Cerebellar cortex (tissue), 1 donor: ENCODE data around the gene SAMD8.
A peak's percentile ranks its signal among the peaks of the same experiment; 100 is the strongest.

Experiments
- DNase-seq: peaks from one replicate; pipeline ENCODE4 v3.0.0-alpha.2; 2015; ENCODE audit warnings: low spot score

The SAMD8 gene

DNA sequence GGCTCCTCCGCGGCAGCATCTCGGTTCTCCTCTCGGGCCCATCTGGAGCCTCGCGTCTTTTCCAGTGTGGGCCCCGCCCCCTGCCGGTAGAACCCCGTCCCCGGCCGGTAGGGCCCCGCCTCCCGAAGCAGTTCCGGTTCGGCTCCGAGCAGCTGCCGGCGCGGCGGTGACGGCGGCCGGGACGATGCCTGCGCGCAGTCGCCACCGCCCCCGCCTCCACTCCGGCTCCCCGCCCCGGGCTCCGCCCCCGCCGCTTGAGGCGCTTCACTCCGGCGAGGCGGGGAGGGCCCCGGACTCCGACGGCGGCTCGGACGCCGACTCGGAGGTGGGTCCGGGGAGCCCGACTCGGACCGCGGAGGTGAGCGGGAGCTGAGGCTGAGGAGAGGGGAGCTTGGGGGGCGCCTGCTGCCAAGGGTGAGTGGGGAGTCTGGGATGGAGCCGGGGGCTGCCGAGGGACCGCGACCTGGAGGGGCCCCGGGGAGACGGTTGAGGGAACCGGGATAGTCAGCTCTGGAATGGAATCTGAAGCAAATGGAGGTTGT lies at the start of gene SAMD8:
Gene SAMD8, plus strand, starts transcription at position 292 of the 542 bp plus-strand sequence. CDS start 38,873 bp downstream, outside the sequence.
- DNase-seq, result peak; percentile 95

DNA sequence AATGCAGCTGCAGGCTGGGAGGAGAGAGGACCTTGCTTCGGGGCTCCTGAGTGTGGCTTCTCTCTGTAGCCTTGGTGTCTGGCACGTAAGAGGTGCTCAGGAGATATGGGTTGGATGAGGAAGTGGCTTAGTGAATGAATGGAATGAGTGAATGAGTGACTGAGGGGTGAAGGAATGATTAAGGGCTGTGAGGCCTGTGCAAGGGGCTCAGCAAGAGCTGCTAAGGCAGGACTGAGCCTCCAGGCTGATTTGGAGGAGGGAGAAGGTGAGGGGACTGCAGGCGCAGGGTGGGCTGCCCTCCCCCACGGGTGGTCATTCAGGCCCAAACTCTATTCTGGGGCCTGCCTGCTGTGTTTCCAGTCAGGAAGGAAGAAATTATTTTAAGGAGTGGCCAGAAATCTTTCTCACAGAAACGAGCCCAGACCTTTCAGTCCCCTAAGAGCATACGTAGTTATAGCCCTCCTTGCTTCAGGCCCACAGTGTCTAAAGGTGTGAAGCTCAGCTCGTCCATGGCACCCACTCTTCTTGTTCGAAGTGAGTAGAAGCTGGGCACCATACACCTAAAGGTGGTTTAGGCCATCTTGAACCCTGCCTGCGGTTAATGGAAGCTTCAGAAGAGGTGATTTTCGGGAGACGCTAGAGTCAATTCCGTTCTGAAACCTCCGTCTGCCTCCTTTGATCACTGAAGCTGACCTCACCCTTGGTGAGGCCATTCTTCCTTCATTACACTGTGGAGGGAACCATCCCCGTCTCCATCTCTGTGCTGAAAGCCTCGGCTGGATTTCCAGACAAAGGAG lies 49.5 kb upstream of the SAMD8 start:
- no peak for DNase-seq

DNA sequence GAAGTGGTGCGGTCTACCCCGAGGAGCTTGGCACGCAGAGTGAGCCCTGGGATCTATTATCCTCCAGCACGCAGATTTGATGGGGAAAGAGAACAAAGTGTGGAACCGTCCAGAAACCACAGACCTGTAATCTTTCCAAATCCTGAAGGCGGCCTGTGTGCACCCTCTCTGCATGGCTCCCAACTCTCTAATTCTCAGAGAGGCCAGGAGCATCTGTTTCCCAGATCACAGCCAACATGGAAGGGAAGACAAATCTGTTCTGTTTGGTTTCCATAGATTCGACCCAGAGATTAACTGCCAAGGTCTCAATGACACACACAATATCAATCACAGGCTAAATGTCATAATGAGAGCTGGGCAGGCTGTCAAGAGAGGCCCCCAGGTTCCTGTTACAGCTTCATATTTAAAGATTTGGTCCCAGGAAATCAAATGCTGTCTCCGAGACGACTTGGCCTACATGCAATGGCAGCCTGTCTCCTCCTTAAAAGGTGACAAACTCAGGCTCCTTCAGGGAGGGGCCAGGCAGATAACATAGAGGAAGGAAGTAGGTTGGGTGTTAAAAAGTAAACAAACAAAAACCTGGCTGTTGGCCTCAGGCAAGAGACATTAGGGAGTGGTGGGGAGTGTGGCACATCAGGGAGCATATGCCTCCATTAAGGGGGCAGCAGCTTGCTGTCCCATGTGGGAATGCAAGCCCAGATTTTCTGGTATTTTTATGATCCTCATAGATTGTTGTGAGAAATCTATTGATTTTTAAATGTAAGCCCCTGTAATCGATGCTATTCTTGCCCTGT lies 48.8 kb upstream of the SAMD8 start:
- peak; percentile 73 for DNase-seq

DNA sequence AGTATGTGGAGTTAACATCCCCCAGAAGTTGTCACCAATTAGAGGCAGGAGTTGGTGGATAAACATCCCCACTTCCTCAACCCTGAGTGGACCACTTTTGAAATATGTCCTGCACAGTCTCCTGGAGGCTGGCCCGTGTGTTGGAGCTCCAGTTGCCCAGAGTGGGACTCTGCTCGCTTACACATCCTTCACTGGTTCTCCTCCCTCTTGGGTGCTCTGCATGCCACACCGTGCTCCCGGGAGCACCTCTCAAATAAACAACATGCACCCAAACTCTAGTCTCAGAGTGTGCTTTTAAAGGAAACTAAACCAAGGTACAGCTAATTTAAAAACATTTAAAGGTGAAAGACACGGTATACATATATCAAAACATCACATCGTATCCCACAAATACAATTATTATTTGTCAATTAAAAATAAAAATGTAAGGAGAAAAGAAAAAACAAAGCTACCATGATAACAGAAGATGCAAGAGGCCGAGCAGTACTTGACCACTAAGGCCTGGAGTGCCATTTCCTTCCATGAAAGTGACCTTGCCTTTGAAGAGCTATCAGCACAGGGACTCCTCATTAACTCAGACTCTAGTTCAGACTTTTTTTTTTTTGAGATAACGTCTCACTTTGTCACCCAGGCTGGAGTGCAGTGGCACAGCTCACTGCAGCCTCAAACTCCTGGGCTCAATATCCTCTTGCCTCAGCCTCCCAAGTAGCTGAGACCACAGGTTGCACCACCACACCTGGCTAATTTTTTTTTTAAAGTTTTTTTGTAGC lies 47.8 kb upstream of the SAMD8 start:
- no peak for DNase-seq

DNA sequence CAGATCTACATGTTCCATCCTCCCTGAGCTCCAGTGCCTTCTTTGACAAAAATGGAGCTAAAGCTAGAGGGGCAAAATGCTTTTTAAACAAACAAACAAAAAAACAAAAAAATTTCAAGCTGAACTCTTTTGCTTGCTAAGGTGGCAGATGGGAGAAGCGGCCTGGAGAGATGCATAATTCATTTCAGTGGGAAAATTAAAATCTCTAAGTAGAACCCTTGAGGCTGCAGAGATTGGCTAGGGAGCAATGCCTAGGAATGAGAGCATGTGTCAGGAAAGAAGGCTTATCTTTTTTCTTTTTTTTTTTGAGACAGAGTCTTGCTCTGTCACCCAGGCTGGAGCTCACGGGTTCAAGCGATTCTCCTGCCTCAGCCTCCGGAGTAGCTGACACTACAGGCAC lies 46.4 kb upstream of the SAMD8 start:
- peak; percentile 76 for DNase-seq

DNA sequence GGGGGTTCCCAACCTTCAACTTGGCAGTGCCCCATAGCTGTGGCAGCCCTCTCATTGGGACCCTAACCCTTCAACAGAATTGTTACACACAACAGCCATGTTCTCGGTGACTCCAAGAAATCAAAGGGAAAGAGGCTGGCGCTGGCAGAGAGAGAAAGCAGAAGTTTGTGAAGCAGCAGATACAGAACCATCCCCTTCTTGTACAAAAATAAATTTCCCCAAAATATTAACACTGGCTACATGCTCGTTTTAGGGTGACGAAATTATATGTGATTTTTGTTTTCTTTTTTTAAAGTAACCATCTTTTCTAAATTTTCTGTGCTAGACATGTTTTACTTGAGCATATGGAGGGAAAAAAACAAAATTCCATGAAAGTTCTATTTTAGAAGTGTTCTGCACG lies 45.2 kb upstream of the SAMD8 start:
- no peak for DNase-seq

DNA sequence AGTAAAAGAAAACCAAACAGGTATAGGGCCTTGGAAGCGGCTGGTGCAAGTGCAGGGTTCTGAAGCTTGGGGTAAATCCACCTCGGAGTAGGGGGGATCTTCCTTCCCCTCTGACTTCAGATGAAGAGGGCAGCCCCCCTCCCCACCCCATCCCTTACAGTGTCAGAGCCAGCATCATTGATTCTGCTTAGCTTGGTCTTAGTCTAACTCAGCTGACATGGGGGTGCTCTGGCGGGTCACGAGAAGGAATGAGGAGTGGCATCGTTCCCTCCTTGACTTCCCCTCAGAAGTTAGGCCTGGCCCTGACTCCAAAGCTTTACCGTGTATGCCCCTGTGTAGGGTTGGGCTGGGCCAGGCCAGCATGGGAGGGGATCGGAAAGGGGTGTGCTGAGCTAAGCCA lies 44.2 kb upstream of the SAMD8 start:
- DNase-seq, result no peak

DNA sequence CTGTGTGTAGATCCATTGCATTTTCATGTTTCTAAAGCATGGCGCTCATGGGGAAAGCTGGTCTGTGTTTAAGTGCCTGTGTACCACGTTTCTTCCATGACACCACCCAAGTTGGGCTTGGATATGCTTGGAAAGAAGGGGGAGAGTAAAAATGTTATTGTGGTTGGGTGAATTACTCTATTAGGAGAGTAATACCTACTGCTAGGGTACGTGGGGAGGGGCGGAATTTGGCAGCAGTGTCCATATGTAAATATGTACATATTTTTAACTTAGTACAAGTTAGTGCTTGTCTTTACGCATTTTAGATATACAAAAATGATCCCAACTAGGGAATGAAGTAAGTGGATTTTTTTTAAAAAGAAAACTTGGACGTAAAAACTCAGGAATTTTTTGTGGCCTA lies 42.9 kb upstream of the SAMD8 start:
- no peak for DNase-seq

DNA sequence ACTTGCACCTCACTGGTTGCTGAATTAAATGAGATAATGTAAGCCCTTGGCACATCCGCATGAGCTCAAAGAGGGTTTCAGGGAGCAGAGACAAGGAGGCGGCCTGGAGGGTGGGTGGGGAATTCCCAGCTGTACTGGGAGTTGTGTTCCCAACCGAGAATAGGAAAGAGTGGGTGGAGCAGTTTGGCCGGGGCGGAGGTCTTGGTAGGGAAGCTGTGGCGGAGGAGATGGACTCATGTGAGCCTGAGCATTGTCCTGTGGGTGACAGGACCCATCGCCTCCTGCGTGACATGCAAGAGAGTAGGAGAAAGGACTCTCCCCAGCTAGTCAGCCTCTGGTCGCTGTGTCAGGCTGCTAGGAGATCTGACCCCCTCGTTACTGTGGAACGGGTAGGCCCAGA lies 41.0 kb upstream of the SAMD8 start:
- DNase-seq, result no peak

DNA sequence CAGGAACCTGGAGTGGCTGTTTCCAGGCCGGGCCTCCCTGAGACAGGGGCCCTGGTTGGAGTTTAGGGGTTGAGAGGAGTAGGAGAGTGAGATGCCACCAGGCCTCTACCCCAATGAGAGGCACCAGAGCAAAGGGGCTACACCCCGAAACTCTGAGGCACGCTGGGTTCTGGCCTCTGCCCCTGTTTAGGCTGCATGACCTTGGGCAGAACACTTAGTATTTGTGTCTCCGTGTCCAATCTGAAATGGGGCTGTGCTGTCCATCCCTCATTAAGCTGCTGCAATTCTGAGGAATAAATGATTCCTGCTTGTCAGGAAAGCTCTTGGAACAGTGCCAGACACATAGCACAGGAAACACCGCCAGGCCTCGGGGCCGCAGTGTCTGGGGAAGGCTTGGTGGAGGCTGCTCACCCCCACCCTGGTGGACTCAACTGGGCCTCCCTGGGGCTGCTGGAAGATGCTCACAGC lies 40.5 kb upstream of the SAMD8 start:
- peak; percentile 14 for DNase-seq

DNA sequence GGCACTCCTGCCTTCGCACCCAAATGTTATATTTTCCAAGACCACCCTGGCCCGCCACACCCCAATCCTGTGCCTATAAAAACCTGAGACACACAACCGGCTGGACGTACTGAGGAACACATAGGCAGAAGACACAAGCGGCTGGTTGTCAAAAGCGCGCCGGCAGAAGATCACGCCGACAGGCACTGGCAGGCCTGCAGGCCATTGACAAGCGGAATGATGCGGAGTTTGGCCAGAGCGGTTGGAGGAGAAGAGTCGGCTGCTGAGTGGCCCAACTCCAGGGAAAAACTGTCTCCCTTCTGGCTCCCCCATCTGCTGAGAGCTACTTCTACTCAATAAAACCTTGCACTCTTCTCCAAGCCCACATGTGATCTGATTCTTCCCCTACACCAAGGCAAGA lies 39.7 kb upstream of the SAMD8 start:
- DNase-seq, result peak; percentile 71

DNA sequence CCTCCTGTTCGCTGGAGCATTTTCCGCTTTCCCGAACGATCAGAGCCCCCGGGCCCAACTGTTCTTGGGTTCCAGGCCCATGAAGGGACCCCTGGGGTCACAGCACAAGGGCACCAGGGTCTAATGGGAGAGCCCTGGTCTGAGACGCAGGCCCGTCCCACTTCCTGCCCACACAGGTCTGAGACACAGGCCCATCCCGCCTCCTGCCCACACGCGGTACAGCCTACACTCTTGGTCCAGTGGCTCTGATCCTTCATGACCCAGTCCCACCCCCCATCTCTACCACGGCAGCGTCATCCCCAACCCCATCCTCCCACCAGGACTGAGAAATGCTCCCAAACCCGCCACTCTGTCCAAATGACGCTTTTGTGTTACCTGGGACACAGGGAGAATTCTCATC lies 38.7 kb upstream of the SAMD8 start:
- no peak for DNase-seq

DNA sequence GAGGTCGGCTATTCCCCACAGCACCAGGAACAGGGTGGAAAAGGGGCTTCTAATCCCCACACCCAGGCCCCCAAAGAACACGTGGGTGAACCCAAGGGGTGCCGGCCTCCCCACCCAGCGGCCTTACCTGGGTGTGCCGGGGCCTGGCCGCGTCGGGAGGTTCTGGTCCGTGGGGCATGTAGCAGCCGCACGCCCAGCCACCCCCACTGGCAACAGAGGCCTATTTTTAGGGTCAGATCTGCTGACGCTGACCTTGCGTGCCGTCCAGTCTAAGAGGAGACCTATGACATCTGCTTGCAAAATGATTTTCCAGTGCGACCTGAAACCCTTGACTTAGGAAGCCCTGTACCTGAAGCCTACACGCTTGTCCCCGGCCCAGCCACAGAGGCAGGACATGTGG lies 38.0 kb upstream of the SAMD8 start:
- DNase-seq, result no peak

DNA sequence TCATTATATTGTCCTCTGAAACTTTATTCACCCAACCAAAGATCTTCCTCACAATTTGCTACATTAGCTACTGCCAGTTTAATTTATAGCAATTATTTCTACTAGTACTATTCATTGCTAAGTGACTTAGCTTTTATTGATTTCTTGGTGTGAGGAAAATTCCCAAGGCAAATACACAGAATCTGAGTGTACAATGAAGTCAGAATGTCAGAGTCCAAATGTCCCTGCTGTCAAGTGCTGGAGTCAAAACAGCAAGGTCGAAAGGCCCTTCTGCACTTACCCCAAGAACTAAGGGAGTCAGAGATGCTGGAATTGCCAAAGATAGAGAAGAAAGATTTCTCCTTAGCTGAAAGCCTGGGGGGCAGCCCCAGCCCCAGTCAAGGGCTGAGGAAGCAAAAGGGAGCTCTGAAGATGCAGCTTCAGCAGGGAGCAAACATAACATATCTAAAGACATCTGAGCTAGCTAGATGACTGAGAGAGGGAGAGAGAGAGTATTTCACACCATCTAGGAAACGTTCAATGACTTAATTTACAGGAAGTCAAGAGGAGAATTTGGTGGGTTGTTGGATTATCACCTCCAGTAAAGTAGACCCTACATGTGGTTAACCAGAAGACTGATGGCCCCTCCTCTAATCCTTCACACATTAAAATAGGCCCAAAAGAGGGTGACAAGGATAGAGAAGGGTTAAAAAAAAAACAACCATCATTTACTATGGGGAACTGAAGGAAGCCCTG lies 36.6 kb upstream of the SAMD8 start:
- no peak for DNase-seq

DNA sequence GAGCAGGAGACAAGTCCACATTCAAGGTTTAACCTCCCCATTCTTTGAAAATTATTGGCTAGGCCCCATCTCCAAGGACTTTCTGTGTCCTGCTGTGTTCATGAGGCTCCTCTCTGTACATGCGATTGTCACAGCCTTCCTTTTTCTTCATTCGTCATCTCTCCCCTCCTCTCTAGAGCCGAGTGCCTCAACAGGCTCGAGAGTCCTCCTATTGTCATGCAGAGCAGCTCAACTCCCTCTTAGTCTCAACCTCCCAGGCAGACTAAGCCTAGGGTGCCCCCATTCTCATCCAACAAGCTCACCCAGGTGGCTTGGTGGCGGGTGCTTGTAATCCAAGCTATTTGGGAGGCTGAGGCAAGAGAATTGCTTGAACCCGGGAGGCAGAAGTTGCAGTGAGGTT lies 35.1 kb upstream of the SAMD8 start:
- DNase-seq, result no peak

DNA sequence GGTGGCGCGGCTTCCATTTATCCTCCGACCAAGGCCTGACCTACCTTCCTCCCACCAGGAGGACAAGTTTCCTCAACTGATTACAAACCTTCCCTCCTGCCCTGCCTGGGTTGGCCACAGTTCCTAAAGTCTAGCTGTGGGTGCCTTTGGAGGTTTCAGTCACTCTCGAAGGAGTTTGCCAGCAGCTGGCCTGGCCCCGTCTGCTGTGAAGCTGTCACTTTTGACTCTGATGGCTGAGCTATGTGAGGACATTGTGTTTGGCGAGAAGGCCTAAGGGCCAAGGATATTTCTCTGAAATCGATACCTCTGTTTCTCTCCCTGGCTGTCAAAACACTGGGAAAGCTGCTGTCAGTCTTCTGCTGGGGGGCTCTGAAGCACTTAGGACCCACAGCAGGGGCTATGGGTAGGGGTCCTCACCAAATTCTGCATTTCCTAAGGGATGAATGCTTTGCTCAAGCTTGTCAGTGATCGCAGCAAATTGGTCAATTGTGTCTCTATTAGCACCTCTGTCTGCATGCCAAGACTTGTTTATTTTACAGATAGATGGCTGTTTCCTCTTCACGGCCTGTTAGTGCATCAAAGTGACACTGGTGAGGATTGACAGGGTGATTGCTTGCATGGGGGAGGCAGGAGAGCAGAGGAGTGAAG lies 31.9 kb upstream of the SAMD8 start:
- DNase-seq, result no peak

DNA sequence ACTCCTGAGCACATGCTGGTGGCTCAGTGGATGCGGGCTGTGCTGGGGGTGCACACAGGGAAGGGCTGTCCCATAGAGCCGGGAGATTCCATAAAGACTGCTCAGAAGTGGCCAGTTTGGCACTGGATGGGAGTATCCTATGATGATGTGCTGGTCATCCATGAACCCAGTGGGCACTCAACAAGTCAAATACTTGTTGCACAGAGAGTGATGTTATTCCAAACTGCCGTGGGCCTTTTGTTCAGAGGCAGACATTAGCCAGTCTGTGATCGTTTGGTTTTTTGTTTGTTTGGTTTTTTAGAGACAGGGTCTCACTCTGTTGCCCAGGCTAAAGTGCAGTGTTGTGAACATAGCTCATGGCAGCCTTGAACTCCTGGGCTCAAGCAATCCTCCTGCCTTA lies 30.9 kb upstream of the SAMD8 start:
- no peak for DNase-seq

DNA sequence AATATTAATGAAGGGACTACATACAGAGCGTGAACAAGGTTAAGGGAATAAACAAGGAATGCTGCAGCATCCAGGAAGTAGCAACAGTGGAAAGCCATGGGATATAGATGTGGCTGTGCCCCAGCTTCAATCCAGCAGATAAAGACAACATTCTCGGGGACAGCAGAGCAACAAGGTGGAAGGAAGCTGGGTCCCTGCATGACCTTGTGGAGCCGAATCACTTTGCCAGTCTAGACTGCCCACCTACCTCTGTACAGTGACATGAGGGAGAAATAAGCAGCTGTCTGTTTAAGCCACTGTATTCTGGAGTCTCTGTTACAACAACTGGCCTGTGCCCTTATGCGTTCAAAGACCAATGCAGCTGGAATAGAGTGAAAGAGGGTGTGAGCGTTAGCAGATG lies 30.1 kb upstream of the SAMD8 start:
- DNase-seq, result no peak

DNA sequence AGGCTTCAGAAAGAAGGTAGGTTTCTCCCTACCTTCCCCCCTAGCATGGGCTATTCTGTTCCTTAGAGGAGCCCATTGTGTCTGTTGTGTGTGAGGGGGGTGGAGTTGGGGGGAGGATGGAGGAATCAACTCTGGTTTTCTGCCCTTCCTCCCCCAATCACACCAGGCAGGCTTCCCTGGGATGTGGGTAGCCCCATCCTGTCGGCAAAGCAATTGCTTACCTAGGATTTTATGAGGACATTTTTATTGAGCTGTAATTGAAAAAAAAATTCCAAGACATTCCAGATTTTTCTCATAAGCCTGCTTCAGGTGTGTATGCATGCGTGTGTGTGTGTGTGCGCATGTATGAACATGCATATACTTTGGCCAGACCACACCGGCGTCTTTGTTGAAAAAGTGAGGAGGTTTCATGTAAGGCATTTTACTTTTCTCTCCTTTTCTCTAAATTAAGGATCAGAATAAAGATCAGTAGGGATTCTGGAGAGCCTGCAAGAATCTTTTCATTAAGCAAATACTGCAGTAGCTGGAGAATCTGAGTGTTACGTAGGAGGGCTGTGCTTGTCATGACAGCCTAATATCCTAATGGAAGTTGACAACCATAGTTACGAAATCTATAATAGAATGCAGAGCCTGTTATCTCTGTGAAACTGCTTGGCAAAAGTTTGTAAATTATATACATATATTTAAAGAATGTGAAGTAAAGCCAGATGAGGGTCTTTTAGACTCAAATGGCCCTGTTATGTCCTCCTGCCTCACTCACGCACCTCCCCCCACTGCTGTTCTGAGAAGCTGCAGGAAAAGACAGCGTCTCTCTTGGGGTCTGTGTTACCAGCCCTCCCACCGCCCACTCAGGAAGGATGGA lies 27.3 kb upstream of the SAMD8 start:
- DNase-seq, result no peak

DNA sequence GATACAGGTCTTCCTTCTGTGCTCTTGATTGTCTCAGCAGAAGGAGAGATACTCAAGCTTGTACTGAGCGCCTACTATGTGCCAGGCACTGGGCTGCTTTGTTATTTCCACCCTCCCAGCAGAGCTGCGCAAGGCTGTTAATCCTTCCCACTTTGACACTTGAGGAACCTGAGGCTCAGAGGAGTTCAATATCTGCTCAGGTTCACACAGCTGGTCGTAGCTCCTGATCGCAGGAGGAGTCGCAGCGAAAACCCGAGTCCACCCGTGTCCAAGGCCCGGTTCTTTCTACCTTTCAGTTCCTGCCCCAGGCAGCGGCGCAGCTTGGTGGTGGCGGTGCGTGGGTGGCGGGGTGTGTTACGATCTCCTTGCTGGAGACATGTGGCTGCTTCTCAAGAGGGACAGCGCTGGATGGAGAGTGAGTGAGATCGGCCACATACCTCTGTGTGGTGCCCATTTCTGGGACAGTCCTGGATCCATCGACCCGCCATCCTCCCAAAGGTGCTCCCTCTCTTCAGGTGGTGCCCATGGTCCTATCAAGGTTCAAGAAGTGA lies 26.5 kb upstream of the SAMD8 start:
- DNase-seq, result no peak
